ENCODE measurements around the gene FPGS.

FPGS gene

DNA sequence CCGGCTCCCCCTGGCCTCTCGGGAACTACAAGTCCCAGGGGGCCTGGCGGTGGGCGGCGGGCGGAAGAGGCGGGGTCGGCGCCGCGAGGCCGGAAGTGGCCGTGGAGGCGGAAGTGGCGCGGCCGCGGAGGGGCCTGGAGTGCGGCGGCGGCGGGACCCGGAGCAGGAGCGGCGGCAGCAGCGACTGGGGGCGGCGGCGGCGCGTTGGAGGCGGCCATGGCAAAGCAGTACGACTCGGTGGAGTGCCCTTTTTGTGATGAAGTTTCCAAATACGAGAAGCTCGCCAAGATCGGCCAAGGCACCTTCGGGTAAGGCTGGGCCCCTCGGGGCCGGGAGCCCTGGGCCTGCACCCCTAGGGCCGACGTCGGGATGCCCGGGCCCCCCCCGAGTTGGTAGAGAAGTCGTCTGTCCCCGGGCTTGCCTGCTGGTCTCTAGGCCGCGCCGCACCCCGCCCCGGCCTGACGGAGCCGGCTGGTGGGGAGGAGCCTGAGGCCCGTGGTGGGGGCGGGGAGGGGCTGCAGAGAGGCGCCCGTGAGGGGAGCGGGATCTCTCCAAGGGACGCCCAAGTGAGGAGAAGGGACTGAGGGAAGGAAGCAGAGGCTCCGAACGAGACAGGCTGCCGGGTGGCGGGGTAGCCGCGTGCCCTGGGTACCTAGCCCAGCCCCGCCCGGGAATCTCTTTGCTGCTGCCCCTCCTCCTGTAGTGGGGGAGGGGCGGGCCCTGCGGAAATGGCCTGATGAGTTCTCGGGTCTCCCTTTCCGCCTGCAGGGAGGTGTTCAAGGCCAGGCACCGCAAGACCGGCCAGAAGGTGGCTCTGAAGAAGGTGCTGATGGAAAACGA lies 16.5 kb upstream of the FPGS start, which contains the start of gene CDK9:
CDK9 (plus strand) TSS at position 102 of the 840 bp plus-strand sequence; CDS start at position 217, 115 bp downstream.
- in situ Hi-C loops (cut with HindIII; ENCODE audit: low sequenced_read_pairs) = no loop called here

DNA sequence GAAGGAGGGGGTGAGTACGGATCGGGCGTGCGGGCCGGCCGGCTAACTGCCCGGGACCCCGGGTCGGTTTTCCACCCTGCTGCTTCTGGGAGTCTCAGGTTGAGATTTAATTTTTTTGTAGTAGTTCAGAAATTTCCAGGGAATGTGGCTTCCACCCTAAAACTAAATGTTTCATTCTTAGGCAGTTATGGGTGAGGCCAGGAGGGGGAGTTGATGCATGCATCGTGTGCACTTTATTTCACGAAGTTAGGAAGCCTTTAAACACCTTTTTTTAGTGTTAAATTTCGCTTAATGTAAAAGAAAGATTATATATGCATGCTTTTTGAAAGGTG lies 15.9 kb upstream of the FPGS start:
- in situ Hi-C loops (cut with HindIII; ENCODE audit: low sequenced_read_pairs) = no loop called here

DNA sequence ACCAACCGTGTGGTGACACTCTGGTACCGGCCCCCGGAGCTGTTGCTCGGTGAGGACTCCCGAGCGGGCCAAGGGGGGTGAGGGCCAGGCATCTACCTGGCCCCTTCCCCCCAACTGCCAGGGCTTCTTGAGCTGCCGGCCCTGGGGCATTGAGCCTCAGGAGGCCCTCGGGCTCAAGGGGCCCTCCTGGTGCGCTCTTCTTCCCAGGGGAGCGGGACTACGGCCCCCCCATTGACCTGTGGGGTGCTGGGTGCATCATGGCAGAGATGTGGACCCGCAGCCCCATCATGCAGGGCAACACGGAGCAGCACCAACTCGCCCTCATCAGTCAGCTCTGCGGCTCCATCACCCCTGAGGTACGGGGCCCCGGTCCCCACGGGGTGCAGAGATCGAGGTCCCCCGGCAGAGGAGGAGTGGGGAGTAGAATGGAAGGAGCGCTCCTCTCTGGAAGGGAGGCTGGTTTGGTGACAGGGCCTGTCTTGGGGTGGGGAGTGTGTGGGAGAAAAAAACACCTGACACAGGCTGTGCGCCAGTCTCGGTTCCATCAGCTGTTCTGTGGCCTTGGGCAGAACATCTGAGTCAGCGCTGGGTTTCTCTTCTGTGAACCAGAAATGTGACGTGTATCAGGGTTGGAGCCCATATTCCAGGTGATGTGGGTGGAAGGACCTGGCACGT lies 14.2 kb upstream of the FPGS start:
- in situ Hi-C loops (cut with HindIII; ENCODE audit: low sequenced_read_pairs) = no loop called here

DNA sequence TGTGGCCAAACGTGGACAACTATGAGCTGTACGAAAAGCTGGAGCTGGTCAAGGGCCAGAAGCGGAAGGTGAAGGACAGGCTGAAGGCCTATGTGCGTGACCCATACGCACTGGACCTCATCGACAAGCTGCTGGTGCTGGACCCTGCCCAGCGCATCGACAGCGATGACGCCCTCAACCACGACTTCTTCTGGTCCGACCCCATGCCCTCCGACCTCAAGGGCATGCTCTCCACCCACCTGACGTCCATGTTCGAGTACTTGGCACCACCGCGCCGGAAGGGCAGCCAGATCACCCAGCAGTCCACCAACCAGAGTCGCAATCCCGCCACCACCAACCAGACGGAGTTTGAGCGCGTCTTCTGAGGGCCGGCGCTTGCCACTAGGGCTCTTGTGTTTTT lies 13.5 kb upstream of the FPGS start:
- in situ Hi-C loops (cut with HindIII; ENCODE audit: low sequenced_read_pairs) = no loop called here

DNA sequence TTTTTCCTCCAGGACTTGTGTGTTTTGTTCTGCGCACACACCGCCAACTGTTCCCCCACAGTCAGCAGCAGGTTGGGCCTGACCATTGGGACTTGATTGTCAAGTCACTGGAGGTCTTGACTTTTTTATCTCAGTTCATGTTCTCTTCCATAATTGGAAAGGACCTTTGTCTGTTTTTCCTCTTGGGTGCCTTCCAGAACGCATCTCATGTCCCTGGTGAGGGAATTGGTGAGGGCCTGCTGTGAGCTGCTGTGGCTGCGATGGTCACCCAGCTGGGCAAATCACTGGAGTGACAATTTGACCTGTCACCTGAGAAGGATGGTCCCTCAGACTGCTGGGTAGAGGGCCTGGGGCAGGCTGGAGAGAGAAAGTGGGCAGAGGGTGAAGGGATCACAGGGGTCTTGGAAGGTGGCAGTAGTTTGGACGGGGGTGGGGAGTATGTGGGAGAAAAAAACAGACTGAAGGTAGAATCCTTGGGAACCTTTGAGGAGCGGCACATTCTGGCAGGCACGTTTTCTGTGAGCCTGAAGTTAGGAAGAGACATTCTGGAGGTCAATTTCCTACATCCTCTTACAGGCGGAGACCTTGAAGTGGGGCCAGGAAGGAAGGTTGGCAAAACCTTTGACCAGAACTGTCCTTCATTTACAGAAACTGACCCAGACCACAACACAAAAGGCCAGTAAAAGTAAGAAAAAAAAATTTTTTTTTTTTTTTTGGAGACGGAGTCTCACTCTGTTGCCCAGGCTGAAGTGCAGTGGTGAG lies 12.4 kb upstream of the FPGS start:
- in situ Hi-C loops (cut with HindIII; ENCODE audit: low sequenced_read_pairs) = no loop called here

DNA sequence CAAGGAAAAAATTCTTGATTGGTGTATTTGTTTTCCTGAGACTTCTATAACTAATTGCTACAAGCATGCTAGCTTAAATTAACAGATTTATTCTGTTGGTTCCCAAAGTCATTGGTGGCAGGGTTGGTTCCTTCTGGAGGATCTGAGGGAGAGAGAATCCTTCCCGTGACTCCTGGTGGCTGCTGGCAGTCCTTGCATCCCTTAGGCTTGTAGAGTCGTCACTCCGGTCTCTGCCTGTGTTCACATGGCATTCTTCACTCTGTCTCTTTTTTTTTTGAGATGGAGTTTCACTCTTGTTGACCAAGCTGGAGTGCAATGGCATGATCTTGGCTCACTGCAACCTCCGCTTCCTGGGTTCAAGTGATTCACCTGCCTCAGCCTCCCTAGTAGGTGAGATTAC lies 11.6 kb upstream of the FPGS start:
- in situ Hi-C loops (cut with HindIII; ENCODE audit: low sequenced_read_pairs) = no loop called here

DNA sequence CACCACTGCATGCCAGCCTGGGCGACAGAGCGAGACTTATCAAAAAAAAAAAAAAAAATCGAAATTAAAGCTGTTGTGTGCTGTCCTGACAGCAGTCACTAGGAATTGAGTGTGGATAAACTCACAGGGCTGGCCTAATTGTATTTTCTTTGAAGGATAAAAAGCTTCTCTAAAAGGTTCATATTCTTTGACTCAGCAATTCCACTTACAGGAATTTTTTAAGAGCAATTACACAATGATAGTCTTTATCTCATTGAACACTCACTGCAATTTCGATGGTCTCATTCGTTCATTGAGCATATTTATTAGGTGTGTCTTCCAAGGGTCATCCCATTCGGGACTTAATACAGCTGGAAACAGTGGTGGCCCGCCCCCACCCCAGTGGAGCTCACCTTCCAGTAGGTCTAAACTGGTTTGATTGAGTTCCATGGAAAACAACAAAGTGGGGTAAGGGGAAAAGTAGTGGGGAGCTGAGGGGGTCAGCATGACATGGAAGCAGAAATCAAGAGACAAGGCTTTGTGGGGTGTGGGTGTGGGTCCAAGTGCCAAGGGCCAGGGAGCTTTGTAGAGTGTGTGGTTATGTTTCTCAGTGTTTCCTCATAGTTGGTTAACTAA lies 10.2 kb upstream of the FPGS start:
- in situ Hi-C loops (cut with HindIII; ENCODE audit: low sequenced_read_pairs) = no loop called here

DNA sequence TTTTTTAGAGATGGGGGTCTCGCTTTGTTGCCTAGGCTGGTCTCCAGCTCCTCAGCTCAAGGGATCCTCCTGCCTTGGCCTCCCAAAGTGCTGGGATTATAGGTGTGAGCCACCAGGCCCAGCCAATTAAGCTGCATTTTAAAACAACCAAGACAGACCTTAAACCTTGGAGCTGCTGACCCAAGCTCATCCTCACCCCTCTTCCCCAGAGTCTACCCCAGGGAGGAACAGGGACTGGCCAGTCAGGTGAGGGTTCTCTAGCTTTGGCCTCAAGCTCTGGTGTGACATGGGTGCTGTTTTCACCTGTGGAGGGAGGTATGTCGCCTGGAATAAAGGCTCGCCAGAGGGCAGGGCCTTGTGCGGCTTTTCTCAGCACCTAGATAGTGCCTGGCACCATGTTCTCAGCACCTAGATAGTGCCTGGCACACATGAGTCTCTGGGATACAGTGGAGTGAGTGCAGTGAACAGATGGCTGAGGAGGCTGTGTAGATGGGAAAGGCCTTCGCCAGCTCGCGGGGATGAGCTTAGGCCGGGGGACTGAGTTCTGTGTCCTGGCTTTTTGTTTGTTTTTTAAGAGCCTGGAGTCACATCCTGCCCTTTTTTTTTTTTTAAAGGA lies 9.5 kb upstream of the FPGS start:
- in situ Hi-C loops (cut with HindIII; ENCODE audit: low sequenced_read_pairs) = no loop called here

DNA sequence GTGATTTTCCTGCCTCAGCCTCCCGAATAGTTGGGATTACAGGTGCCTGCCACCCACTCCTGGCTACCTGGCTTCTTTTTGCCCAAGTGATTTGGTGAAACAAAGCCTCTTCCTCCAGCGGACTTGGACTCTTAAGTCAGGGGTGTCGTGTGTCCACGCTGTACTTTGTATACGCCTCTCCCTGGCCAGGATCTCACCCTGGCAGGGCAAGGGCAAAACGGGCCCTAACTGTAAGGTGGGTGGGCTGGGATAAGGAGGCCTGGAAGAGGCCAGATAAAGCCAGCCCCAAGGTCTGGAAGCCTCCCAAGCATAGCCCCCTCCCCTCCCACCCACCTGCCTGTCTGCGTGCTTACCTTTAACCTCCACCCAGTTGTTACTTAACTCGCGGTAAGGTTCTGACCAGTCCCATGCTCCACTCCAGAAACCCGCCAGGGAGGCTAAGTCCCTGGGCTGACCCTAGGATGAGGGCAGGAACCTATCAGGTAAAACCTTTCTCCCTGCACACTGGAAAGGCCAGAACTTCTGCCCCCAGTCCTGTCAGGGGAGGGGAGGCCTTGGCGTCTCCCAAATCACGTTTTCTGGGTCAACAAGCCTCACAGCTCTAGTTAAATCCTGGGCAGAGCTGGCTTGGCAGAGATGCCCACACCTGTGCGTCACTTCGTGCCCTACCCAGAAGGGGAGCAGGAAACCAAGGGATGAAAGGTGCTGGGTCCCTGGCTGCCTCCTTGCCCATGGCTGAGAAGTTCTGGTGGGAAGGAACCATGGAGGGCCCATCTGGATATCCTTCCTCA lies 8.5 kb upstream of the FPGS start:
- in situ Hi-C loops (cut with HindIII; ENCODE audit: low sequenced_read_pairs) = no loop called here

DNA sequence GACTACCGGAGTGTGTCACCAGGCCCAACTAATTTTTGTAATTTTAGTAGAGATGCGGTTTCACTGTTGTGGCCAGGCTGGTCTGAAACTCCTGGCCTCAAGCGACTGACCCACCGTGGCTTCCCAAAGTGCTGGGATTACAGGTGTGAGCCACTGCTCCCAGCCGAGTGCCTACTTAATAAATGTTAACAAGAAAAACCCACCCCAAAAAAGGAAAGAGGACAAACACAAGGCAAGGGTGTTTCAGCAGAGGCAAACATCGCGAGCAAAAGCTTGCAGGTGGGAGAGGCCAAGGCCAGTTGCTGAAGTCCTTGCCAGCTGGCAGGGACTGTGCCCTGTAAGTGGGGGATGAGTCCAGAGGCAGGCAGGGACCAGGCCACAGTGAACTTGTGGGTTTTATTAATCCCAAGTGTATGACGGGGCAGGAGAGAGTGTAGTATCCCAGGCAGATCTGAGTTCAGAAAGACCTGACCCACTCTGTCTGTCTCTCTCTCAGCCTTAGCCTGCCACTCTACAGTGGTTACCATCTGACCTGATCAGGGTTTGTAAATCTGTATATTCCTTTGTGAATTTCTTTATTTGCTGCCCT lies 6.4 kb upstream of the FPGS start:
- in situ Hi-C loops (cut with HindIII; ENCODE audit: low sequenced_read_pairs) = no loop called here

DNA sequence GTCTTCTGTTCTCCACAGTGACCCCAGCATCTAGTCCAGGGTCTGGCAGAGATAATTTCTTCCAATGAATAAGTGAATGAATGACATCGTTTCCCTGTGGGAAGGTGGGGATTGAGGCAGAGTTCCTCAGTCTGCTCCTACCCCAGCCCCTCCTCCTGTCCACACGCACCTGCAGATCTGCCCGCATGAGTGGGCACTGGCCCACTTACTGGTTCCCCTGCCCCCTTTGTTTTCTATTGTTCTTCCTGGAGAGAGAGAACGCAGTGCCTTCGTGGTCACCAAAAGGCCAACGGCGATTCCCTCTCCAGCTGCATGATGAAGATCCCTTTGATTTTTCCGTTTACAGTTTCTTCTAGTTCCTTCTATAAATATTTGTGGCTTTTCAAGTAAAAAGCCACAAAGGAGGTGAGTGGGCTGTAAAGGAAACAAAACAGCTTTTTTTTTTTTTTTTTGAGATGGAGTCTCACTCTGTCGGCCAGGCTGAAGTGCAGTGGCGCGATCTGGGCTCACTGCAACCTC lies 5.8 kb upstream of the FPGS start:
- in situ Hi-C loops (cut with HindIII; ENCODE audit: low sequenced_read_pairs) = no loop called here

DNA sequence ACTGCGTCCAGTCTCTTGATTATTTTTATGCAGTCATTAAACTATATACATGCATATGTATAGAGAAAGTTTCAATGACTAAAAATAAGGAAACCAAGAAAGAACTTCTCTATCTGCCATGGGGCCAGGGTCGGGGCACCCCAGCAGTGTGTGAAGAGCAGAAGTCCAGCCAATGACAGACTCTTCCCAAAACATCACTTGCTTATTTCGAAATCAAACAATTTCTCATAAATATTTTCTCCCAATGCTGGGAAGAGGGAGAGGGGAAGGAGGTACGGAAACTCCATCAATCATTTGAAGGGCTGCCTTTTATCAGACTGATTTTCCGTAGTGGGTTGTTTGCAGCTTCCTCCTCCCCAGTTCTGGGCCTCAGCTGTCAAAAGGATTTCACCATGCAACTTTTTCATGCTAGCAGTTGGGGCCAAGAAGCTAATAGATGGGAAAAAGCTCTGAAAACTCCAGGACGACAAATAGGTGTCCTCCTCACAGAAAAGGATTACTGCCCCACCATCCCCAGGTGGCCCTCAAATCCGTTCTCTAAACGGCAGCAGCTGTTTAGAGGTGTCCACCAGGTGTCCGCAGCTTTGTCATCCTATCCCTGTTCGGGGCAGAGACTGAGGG lies 617 bp upstream of the FPGS start:
- in situ Hi-C loops (cut with HindIII; ENCODE audit: low sequenced_read_pairs) = no loop called here

DNA sequence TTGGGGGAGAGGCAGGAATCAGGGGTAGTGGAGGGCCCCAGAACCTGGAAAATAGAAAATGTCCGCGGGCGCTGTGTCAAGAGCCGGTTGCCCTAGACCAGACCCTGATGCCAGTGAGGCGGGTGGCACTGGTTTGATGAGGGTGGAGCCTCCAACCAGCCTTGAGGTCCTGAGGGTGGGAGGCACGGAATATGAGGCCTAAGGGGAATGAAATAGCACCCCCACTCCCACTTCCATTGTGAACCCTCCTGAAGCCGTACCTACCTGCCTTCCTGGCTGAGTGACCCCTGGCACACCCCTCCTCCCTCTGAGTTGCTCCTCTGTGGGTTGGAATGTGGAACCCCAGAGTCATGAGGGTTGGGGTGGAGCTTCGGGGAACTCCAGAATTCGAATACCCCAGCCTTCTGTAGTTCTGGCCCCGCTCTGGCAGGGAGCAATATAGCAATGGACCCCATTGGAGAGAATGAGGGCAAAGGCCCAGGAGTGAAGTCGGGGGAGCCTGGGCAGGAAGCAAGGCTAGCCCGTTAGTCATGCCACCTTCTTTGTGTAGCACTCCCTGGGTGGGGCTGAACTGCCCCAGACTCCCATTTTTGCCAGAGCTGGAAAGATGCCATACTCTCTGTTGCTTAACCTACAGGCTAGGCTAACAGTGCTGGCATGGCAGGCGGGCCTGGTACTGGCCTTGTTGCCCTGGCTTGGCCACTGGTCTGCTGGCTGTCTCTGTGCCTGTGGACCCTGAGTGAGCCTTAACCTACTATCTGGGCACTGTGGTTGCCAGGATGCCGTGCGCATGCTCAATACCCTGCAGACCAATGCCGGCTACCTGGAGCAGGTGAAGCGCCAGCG lies 1.0 kb downstream of the FPGS start:
- in situ Hi-C loops (cut with HindIII; ENCODE audit: low sequenced_read_pairs) = no loop called here

DNA sequence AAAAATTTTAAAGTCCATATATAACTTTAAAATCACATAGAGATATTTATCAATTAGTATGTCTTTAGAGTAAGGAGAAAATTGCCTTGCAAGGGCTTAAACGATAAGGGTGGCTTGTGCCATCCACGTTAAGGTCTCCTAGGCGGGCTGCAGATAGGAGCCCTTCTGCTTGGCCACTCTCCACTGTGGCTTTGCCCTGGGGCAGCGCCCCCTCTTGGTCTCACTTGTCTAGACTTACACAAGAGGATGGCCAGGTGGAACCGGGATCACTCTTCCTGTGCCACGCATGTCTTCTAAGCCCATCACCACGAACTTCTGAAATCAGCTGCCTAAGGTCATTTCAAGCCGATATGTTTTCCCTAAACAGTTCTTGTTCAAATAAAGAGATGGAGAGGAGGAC lies 2.9 kb downstream of the FPGS start:
- in situ Hi-C loops (cut with HindIII; ENCODE audit: low sequenced_read_pairs) = no loop called here

DNA sequence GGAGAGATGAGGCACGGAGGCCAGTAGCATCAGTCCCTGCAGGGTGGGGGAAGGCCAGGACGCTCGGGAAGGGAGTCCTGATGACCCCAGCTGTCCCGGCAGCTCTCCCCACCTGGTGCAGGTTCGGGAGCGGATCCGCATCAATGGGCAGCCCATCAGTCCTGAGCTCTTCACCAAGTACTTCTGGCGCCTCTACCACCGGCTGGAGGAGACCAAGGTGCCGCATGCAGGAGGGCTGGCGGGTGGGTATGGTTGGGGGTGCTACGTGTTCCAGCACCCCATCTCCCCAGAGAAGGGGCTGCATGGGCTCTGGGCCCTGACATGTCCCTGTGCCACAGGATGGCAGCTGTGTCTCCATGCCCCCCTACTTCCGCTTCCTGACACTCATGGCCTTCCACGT lies 4.2 kb downstream of the FPGS start:
- in situ Hi-C loops (cut with HindIII; ENCODE audit: low sequenced_read_pairs) = no loop called here

DNA sequence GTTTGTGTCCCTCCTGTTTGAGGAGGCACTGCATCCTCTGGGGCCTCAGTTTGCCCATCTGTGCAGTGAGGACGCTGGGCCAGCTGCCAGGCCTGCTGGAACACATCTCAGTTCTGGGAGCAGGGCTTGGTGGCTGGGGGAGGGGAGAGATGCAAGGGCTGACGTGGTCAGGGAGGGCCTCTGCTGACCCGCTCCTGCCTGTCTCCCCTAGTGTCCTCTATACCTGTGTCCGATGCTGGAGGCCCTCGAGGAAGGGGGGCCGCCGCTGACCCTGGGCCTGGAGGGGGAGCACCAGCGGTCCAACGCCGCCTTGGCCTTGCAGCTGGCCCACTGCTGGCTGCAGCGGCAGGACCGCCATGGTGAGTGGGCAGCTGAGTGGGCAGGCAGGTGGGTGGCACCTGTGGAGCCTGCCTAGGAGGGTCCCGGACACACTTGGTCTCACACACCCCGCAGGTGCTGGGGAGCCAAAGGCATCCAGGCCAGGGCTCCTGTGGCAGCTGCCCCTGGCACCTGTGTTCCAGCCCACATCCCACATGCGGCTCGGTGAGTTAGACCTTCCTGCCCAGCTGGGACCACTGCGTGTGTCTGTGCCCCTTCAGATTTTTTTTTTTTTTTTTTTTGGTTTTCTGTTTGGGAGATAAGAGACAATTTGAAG lies 5.8 kb downstream of the FPGS start:
- in situ Hi-C loops (cut with HindIII; ENCODE audit: low sequenced_read_pairs) = no loop called here

DNA sequence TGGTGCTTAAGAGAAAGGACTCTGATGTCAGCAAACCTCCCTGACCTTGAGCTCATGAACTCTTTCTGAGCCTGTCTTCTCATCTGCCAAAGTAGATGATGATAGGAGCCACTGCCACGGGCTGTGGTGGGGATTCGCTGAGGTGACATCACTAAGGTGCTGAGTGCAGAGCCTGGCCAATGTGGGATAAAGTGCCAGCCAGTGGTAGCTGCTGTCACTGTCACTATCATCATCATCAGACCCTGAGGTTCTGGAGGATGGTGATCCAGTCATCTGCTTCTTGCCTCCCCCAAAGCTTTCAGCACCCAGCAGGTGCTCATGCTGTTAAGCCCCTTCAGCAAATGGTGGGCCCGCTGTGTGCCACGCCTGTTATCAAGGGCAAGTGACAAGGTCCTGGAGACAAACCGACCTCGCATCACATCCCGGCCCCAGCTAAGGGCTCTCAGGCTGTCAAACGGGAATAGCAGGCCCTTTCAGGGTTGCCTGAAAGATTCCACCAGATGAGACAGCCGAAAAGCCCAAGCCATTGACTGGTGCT lies 6.4 kb downstream of the FPGS start:
- in situ Hi-C loops (cut with HindIII; ENCODE audit: low sequenced_read_pairs) = no loop called here
